Upper lobe of left lung (tissue), 4 donors: ENCODE results near the gene FBXL13.

Source experiments
- EP300 ChIP-seq, 4 donors: sonication (generic); formaldehyde crosslinking; IDR thresholded peaks; one replicate each; pipeline ENCODE4 v1.5.1; 2017; ENCODE audit warnings: antibody characterized with exemption in 4 of 4, control low read depth in 2 of 4
- POLR2A ChIP-seq, 4 donors: fragments of 450-650 bp; IDR thresholded peaks; one replicate each; pipeline ENCODE4 v1.5.1; 2016 to 2017; ENCODE audit warnings: antibody characterized with exemption in 4 of 4, mild to moderate bottlenecking in 2 of 4
- POLR2AphosphoS5 ChIP-seq, 2 donors: sonication (generic); formaldehyde crosslinking; IDR thresholded peaks; one replicate each; pipeline ENCODE4 v1.5.1; 2017; ENCODE audit warnings: antibody characterized with exemption in 2 of 2
- TF ChIP-seq, protein P1 (sequence below), 6 experiments: fragments of 450-650 bp in 4 of 6; fragments of 200-600 bp in 2 of 6; sonication (generic) in 2 of 6; IDR thresholded peaks; one replicate each; pipeline ENCODE4 v1.5.1; 2016 to 2019; ENCODE audit warnings: antibody characterized with exemption in 6 of 6

DNA sequence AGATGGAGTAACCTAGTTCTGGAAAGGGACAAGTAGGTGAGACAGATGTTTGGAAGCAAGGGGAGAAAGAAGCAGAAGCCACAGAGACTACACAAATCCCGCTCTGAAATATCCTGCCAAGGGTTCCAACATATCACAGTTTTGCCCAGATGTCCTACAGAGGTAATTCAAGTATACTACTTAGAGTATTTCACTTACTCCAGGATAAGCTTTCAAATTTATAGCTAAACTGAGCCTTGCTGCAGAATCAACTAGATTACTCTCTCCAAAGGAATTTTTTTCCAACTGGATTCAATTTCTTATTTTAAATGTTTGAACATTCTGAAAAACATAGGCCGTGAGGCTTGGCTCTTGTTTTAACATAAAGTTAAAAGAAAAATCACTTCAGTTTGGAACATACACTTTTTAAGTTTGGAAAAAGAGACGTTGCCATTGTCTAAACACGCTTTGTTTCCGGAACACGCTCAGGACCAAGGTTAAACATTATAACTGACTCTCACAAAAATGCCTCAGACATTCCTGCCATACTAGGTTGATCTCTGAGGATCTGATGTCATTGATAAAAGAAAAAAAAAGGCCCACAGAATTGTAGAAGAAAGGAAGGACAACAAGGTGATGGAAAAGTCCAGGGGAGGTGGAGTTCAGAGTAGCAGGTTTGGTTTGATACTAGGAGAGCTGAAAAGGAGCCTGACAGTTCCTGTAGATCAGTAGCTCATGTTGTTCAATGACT lies 251.0 kb downstream of the FBXL13 start:
- TF ChIP-seq POLR2A (IDR thresholded peaks at IDR 0.05) (no peak), POLR2AphosphoS5 (IDR thresholded peaks at IDR 0.05) (no peak), EP300 (IDR thresholded peaks at IDR 0.05) (no peak)
- TF ChIP-seq, protein P1, sequence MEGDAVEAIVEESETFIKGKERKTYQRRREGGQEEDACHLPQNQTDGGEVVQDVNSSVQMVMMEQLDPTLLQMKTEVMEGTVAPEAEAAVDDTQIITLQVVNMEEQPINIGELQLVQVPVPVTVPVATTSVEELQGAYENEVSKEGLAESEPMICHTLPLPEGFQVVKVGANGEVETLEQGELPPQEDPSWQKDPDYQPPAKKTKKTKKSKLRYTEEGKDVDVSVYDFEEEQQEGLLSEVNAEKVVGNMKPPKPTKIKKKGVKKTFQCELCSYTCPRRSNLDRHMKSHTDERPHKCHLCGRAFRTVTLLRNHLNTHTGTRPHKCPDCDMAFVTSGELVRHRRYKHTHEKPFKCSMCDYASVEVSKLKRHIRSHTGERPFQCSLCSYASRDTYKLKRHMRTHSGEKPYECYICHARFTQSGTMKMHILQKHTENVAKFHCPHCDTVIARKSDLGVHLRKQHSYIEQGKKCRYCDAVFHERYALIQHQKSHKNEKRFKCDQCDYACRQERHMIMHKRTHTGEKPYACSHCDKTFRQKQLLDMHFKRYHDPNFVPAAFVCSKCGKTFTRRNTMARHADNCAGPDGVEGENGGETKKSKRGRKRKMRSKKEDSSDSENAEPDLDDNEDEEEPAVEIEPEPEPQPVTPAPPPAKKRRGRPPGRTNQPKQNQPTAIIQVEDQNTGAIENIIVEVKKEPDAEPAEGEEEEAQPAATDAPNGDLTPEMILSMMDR (IDR thresholded peaks at IDR 0.05), result no peak
